GM10248 (cell line): ENCODE measurements around the gene NUDT8.
A peak's percentile ranks its signal among the peaks of the same experiment; 100 is the strongest.

Experiments
- CTCF ChIA-PET: fragments of 300-600 bp; sonication (Branson Sonifier 250); formaldehyde crosslinking; extraction: SDS; loops from one replicate; lab custom pipeline; 2021; ENCODE audit warnings: antibody characterized with exemption; lab: Yijun Ruan, JAX
- POLR2A ChIA-PET: fragments of 350-650 bp; sonication (Branson Sonifier 250); formaldehyde crosslinking; extraction: SDS; loops from one replicate; lab custom pipeline; 2020; ENCODE audit warnings: antibody characterized with exemption; lab: Yijun Ruan, JAX
- DNase-seq: peaks from one replicate; pipeline ENCODE4 v3.0.0; 2012; ENCODE audit errors: extremely low spot score
- CTCF ChIP-seq: IDR thresholded peaks from 2 replicates; pipeline ENCODE4 v1.5.1; 2012; ENCODE audit warnings: mild to moderate bottlenecking, low read depth; ENCODE audit errors: extremely low read depth, missing control alignments, control extremely low read depth

Gene NUDT8

GRCh38 chr11:67614730-67615714 is 14.7 kb downstream of the NUDT8 start:
- peak; percentile 56 for DNase-seq
- POLR2A ChIA-PET = interaction anchor here (1.4 kb wide), 1 partner anchor 15 kb away, joined by 6 read pairs; the partner anchor contains the start of gene NUDT8
- CTCF ChIA-PET = interaction anchor here (0.7 to 3.5 kb wide), 24 partner anchors 8 to 292 kb away, joined by 3 to 64 read pairs (median 4); partner anchors contain the start of genes GSTP1, NUDT8, POLD4 and PPP1CA
- peak; percentile 48 for TF ChIP-seq CTCF

- DNase-seq = peak; percentile 87
- ChIA-PET CTCF (interaction anchor here (0.7 to 3.5 kb wide), 24 partner anchors 8 to 291 kb away, joined by 3 to 64 read pairs (median 4); partner anchors contain the start of genes GSTP1, NUDT8, POLD4 and PPP1CA), POLR2A (interaction anchor here (1.4 kb wide), 2 partner anchors 16 to 29 kb away, joined by 5 to 6 read pairs; partner anchors contain the start of gene NUDT8)
- peak; percentile 40 for TF ChIP-seq CTCF
These were observed 15.6 kb downstream of the NUDT8 start for GRCh38 chr11:67613960-67614715.

GRCh38 chr11:67613313-67613959 is 16.3 kb downstream of the NUDT8 start:
- CTCF ChIA-PET = interaction anchor here (1.1 to 3.5 kb wide), 18 partner anchors 8 to 268 kb away, joined by 3 to 64 read pairs (median 5); partner anchors contain the start of genes GSTP1 and NUDT8
- DNase-seq = no peak
- POLR2A ChIA-PET = interaction anchor here (1.4 kb wide), 2 partner anchors 16 to 28 kb away, joined by 5 to 6 read pairs; partner anchors contain the start of gene NUDT8
- TF ChIP-seq CTCF = no peak

GRCh38 chr11:67612751-67613150 is 17.0 kb downstream of the NUDT8 start:
- no peak for DNase-seq
- CTCF ChIA-PET = interaction anchor here (1.3 to 3.5 kb wide), 4 partner anchors 15 to 36 kb away, joined by 3 to 64 read pairs (median 12); partner anchors contain the start of genes GSTP1 and NUDT8

More at GRCh38 chr11:67612751-67613150, 17.0 kb downstream of the NUDT8 start:
- POLR2A ChIA-PET = interaction anchor here (1.4 kb wide), 1 partner anchor 28 kb away, joined by 5 read pairs; no protein-coding TSS in a partner anchor
- TF ChIP-seq CTCF = no peak
